Measurements from ENCODE around the gene GNAI2. TPM values are rescaled to one million over a fixed set of nuclear protein-coding genes. Genes with fewer than 3 reads are reported as not detected.

GNAI2 gene
- total RNA-seq, 1 donor from 2014 or later: 118 TPM

Small RNA genes lying within 50 kb of the gene (microRNA-seq; reads per million reads assigned to microRNA genes)
- gene MIR5787: not detected

Other genes starting within 250 kb of the GNAI2 start
- 58.4 TPM for gene RBM5, start 147.3 kb upstream of the GNAI2 start, total RNA-seq
- gene SEMA3F, start 80.9 kb upstream of the GNAI2 start, total RNA-seq: 10.2 TPM
- not detected for gene GNAT1, start 44.6 kb upstream of the GNAI2 start, total RNA-seq
- gene SLC38A3, start 30.9 kb upstream of the GNAI2 start, total RNA-seq: 10.4 TPM
- 23.2 TPM for gene SEMA3B, start 32.9 kb downstream of the GNAI2 start, total RNA-seq
- gene LSMEM2, start 42.9 kb downstream of the GNAI2 start, total RNA-seq: 27.7 TPM
- gene IFRD2, start 56.2 kb downstream of the GNAI2 start, total RNA-seq: 54.9 TPM
- gene HYAL3, start 63.2 kb downstream of the GNAI2 start, total RNA-seq: 1.2 TPM
- gene NAA80, start 63.2 kb downstream of the GNAI2 start, total RNA-seq: 5.3 TPM
- gene HYAL1, start 67.4 kb downstream of the GNAI2 start, total RNA-seq: 52.2 TPM
- gene HYAL2, start 86.5 kb downstream of the GNAI2 start, total RNA-seq: 38.9 TPM
- gene TUSC2, start 92.0 kb downstream of the GNAI2 start, total RNA-seq: 32.9 TPM
- 11.4 TPM for gene RASSF1, start 104.6 kb downstream of the GNAI2 start, total RNA-seq
- not detected for gene ZMYND10, start 109.5 kb downstream of the GNAI2 start, total RNA-seq
- gene NPRL2, start 114.6 kb downstream of the GNAI2 start, total RNA-seq: 16.4 TPM
- gene CYB561D2, start 114.7 kb downstream of the GNAI2 start, total RNA-seq: 7.0 TPM
- 23.5 TPM for gene TMEM115, start 123.3 kb downstream of the GNAI2 start, total RNA-seq

All from left ventricle myocardium inferior (tissue), 1 donor.